GM13977 (cell line): ENCODE measurements around the gene TEAD2.

Experiments
- DNase-seq: peaks from one replicate; pipeline ENCODE4 v3.0.0; 2012; ENCODE audit warnings: low spot score
- in situ Hi-C: fragments of 300-500 bp; cut with MboI; formaldehyde crosslinking; loops from one replicate; pipeline ENCODE4 v1.12.0; 2022; ENCODE audit warnings: low sequenced_read_pairs, low pct_unique_long_range_greater_than_20kb, mixed read lengths, inconsistent platforms; ENCODE audit not compliant: unreplicated experiment
- TF ChIP-seq, protein P1 (sequence below): IDR thresholded peaks from 2 replicates; pipeline ENCODE4 v1.5.1; 2012; ENCODE audit warnings: mild to moderate bottlenecking, control low read depth; ENCODE audit not compliant: insufficient read depth; ENCODE audit errors: extremely low read depth, missing control alignments

TEAD2 gene

GRCh38 chr19:49403404-49404187, 41.4 kb upstream of the TEAD2 start:
- DNase-seq: no peak
- in situ Hi-C loops: no loop called here
- TF ChIP-seq, protein P1, sequence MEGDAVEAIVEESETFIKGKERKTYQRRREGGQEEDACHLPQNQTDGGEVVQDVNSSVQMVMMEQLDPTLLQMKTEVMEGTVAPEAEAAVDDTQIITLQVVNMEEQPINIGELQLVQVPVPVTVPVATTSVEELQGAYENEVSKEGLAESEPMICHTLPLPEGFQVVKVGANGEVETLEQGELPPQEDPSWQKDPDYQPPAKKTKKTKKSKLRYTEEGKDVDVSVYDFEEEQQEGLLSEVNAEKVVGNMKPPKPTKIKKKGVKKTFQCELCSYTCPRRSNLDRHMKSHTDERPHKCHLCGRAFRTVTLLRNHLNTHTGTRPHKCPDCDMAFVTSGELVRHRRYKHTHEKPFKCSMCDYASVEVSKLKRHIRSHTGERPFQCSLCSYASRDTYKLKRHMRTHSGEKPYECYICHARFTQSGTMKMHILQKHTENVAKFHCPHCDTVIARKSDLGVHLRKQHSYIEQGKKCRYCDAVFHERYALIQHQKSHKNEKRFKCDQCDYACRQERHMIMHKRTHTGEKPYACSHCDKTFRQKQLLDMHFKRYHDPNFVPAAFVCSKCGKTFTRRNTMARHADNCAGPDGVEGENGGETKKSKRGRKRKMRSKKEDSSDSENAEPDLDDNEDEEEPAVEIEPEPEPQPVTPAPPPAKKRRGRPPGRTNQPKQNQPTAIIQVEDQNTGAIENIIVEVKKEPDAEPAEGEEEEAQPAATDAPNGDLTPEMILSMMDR: no peak

DNA sequence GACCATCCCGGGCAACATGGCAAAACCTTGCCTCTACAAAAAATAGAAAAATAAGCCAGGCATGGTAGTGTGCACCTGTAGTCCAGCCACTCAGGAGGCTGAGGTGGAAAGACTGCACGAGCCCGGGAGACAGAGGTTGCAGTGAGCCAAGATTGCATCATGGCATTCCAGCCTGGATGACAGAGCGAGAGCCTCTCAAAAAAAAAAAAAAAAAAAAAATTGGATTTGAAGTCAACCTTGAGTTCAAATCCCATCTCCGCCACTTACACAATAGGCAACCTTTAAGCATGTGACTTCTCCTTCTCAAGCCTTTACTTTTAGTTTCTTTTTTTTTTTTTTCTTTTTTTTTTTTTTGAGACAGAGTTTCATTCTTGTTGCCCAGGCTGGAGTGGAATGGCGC, 37.8 kb upstream of the TEAD2 start:
- in situ Hi-C loops: no loop called here
- TF ChIP-seq, protein P1: no peak
- DNase-seq: no peak

DNA sequence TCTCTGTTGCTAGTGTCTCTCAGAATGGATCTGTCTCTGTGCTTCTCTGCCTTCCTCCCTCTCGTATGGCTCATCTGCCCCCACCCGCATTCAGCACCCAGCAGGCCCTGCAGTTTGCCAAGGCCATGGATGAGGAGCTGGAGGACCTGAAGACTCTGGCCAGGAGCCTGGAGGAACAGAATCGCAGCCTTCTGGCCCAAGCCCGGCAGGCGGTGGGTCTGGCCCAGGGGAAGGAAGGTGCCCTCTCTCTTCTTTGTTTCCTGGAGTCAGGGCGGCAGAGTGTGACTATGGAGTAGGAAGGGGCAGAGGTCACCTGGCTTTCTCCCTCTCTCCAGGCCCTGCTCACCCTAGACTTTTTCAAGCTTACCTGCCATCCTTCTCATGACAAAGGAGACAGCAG, 36.7 kb upstream of the TEAD2 start:
- TF ChIP-seq, protein P1: no peak
- in situ Hi-C loops: no loop called here
- DNase-seq: no peak

DNA sequence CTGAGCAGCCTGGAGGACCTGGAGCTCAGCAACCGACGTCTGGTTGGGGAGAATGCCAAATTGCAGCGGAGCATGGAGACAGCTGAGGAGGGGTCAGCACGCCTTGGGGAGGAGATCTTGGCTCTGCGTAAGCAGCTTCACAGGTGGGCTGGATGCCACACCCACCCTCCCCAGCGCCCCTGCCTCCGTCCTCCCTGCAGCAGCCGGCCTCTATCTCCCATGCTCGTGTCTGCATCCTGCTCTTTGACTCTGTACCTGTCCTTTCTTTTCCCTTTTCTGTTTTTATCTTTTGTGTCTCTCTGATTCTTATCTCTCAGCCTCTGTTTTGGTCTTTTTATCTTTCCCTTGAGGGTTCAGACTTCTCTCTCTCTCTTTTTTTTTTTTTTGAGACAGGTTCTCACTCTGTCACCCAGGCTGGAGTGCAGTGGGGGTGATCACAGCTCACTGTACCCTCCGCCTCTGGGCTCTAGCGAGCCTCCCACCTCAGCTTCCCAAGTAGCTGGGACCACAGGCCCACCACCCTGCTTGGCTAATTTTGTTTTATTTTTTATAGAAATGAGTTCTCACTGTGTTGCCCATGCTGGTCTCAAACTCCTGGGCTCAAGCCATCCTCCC, 35.9 kb upstream of the TEAD2 start:
- TF ChIP-seq, protein P1: no peak
- no peak for DNase-seq
- in situ Hi-C loops: no loop called here

GRCh38 chr19:49396738-49397505, 34.7 kb upstream of the TEAD2 start:
- no peak for DNase-seq
- TF ChIP-seq, protein P1: no peak
- in situ Hi-C loops: no loop called here

GRCh38 chr19:49395581-49396407, 33.6 kb upstream of the TEAD2 start:
- TF ChIP-seq, protein P1: no peak
- DNase-seq: no peak
- in situ Hi-C loops: no loop called here
